Mammary epithelial cell (primary cell): ENCODE measurements around the gene KLK6.

Source experiments
- CTCF ChIP-seq, 2 donors: IDR thresholded peaks in 1 of 2; conservative IDR thresholded peaks in 1 of 2; 2 replicates each; pipeline ENCODE4 v1.5.1; 2011 to 2012; ENCODE audit warnings: inconsistent platforms in 2 of 2, low read length in 2 of 2, mild to moderate bottlenecking in 2 of 2, control low read depth in 1 of 2, low read depth in 1 of 2; ENCODE audit not compliant: insufficient read depth in 1 of 2; ENCODE audit errors: extremely low read depth in 1 of 2
- EZH2 ChIP-seq: IDR thresholded peaks from 2 replicates; pipeline ENCODE4 v1.6.1; 2012; ENCODE audit warnings: low read length, inconsistent platforms, borderline replicate concordance

GRCh38 chr19:50998061-50998460 lies 28.7 kb upstream of the KLK6 start:
- TF ChIP-seq CTCF (conservative IDR thresholded peaks at IDR 0.05 in 1 of 2, IDR thresholded peaks at IDR 0.05 in 1 of 2; ENCODE audit: extremely low read depth in 1 of 2, insufficient read depth in 1 of 2, low read depth in 1 of 2, low read length in 2 of 2): no peak
- TF ChIP-seq EZH2: no peak
